ENCODE measurements around the gene TMC7.
"Not testable (repeated sequence)": the region's sequence is repeated elsewhere in the genome, so short reads cannot be mapped to it uniquely, and the experiment has no call there.

TMC7 gene

DNA sequence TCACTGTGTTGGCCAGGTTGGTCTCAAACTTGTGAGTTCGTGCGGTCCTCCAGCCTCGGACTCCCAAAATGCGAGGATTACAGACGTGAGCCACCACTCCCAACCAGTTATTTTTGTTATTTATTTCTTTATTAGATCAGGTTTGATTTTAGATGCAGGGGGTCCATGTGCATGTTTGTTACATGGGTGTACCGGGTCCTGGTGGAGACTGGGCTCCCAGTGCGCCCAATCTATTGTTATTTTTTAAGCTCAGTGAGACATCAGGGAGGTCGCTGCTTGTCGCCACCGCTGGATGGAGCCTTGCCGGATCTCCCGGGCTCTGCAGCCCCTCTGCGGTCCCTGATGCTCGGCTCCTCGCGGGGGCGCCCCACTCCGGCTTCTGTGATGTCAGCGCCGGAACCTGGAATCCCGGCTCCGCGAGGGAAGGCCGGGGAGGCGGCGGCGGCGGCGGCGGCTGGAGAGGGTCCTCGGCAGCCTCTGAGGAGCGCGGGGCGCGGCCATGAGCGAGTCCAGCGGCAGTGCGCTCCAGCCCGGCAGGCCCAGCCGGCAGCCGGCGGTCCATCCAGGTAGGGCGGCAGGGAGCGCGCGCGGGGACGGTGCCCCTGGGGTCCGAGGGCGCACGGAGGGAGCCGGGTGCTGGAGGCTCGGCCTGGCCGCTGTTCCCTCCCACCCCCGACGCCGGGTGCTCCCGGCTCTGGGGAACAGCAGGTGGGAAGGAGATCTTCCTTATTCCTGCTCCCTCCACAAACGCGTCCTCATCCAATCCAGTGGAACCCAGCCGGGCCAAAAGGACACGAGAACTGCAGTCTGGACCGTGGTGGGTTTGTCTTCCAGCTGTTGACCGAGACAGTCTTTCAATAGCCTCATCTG, at the start of gene TMC7:
Gene TMC7, plus strand, starts transcription at position 370 of the 870 bp plus-strand sequence. Its CDS starts 130 bp downstream, at position 500.
- DNase-seq = peak; percentile 89

DNA sequence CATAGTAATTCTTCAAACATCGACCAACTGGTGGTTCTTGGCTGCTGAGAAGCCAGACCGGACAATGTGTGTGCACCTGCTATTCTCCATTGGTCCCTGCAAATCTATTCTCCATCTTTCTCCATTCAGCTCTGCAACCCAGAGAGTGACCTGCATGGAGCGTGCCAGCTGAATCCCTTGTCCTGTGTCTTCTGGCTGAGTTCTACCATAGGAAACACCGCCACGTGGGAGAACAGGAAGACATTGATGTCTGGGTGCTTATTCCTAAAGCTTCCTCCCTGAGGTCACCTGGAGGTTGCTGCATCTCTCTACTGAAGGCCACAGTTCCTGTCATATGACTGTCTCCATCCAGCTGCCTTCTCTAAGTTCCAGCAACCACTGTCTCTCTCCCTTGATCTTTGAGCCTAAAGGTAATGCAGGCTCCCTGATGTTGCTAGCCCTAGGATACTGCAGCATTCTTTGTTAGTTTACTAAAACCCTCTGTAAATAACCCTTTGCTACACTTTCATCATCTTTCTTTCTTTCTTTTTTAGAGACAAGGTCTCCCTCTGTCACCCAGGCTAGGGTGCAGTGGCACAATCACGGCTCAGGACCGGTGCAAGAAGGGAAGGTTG, 46.9 kb upstream of the TMC7 start:
- DNase-seq = no peak

DNA sequence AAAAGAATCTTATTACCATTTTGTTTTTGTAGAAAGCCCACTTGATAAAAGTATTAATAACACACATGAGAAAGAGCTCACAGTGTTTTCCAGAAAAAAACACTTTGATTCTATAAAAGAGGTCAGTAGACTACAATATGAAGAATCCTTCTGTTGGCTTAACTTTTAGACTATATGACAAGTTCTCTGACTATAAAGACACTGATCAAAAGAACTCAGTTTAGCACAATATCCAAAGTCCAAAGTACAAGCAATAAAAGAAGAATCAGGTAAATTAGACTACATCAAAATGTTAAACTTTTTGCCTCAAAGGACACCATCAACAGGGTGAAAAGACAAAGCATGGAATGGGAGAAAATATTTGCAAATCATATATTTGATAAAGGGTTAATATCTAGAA, 46.3 kb upstream of the TMC7 start:
- DNase-seq = no peak

DNA sequence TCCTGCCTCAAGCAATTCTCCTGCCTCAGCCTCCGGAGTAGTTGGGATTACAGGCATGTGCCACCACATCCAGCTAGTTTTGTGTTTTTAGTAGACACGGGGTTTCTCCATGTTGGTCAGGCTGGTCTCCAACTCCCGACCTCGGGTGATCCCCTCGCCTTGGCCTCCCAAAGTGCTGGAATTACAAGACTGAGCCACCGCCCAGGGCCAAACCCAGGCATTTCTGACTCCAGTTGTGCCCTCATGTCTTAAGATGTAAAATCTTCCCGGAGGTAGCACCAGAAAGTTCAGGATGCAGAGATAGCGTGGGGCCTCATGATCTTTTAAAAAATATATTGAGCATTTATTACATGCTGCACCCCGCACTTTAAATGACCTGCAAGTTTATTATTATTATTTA, 44.7 kb upstream of the TMC7 start:
- DNase-seq = no peak

DNA sequence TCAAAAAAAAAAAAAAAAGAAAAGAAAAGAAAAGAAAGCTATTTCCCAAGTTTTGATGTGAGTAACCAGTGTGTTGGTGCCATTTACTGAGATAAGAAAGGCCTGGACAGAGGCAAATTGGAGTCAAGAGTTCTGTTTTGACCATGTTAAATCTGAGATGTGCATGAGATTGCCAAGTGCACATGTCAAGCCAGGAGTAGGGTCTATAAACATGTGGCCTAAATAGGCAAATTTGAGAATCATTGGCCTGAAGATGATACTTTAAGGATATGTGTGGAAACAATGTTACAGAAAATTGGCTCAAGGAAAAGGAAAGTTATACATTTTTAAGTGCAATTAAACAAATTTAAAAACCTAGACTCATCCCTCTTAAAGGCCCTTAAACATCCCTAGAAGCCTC, 42.3 kb upstream of the TMC7 start:
- DNase-seq = no peak

DNA sequence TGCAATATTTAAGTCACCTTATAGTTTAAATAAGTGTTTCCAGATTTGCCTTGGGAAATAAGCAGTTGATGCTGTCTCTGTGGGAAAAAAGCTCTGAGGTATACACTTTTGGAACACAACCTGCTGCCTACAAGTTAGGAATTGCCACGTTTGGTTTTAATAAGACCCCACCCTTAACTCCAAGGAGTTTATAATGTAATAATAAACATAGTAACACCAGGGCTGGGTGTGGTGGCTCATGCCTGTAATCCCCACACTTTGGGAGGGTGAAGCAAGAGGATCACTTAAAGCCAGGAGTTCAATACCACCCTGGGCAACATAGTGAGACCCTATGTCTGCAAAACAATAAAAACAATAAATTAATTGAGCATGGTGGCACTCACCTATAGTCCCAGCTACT, 41.7 kb upstream of the TMC7 start:
- no peak for DNase-seq

DNA sequence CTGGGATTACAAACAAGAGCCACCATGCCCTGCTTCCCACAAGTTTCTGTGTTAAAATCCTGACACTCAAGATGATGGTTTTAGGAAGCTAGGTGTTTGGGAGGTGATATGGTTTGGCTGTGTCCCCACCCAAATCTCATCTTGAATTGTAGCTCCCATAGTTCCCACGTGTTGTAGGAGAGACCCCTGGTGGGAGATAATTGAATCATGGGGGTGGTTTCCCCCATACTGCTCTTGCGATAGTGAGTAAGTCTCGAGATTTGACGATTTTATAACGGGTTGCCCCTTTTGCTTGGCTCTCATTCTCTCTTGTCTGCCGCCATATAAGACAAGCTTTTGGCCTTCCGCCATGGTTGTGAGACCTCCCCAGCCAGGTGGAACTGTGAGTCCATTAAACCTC, 40.3 kb upstream of the TMC7 start:
- DNase-seq = no peak

DNA sequence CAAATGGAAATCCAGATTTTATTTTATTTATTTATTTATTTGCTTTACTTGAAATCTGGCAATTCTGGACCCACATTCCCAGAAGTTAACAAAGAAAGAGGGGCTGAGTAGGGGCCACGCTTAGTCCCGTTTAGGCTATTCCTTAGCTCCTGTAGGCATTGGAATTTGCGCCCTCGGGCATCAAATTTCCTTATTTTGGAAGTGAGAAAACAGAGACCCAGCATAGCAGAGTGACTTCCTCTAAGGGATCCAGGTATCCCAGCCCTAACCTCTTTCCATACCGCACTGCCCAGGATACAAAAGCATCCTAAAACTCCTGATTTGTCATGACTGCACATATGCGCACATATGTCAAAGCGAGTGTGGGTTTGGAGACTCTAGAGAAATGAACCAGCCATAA, 38.5 kb upstream of the TMC7 start:
- DNase-seq = no peak

DNA sequence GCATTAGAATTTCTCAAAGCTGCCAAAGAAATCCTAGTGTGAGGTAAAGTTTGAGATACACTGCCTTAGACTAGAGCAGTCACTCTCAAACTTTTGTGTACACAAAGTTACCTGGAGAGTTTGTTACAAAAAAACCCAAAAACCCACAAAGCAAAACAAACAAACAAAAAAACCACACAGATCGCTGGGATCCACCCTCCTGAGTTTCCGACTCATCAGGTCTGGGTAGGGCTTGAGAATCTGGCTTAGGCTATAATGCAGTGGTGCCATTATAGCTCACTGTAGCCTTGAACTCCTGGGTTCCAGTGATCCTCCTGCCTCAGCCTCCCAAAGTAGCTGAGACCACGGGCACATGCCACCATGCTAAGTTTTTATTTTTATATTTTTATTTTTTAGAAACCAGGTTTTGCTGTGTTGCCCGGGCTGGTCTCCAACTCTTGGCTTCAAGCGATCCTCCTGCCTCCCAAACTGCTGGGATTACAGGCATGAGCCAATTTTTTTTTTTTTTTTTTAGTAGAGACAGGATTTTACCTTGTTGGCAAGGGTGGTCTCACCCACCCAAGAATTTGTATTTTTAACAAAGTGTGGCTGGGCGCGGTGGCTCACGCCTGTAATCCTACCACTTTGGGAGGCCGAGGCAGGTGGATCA, 35.2 kb upstream of the TMC7 start:
- DNase-seq = no peak

DNA sequence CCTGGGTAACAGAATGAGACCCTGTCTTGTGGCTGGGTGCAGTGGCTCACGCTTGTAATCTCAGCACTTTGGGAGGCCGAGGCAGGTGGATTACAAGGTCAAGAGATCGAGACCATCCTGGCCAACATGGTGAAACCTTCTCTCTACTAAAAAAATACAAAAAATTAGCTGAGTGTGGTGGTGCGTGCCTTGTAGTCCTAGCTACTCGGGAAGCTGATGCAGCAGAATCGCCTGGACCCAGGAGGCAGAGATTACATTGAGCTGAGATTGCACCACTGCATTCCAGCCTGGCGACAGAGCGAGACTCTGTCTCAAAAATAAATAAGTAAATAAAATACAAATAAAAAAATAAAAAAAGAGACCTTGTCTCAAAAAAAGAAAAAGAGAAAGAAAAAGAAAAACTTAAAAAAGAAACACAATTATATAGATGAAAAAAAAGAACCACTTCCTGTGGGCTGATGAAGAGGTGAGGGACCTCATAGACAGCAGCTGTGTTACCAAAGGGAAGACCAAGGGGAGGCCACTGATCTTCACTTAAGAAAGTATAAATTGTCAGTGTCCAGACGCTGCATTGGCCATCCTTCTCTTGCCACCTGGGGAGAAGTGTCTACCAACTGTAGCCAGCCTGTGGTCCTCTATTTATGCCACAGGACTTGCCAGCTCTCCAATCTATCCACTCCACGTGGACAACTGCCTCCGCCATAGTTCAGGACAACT, 33.1 kb upstream of the TMC7 start:
- no peak for DNase-seq

DNA sequence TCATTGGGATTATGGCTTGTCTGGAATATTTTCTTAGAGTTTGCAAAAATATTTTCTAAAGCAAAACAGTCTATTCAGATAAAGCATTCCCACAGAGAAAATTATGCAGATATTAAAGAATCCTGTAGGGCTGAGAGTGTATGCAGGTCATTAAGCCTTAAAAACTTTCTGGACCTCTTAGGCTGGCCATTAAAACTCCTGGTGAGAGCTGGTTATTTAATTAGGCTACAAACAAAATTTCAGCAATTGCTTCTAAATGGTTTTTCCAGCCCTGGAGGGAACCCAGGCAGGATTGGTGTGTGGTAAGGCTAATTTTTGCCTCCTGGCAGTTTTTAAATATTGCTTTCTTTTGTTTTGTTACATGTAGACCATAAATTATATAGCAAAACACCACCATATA, 30.2 kb upstream of the TMC7 start:
- DNase-seq = no peak

DNA sequence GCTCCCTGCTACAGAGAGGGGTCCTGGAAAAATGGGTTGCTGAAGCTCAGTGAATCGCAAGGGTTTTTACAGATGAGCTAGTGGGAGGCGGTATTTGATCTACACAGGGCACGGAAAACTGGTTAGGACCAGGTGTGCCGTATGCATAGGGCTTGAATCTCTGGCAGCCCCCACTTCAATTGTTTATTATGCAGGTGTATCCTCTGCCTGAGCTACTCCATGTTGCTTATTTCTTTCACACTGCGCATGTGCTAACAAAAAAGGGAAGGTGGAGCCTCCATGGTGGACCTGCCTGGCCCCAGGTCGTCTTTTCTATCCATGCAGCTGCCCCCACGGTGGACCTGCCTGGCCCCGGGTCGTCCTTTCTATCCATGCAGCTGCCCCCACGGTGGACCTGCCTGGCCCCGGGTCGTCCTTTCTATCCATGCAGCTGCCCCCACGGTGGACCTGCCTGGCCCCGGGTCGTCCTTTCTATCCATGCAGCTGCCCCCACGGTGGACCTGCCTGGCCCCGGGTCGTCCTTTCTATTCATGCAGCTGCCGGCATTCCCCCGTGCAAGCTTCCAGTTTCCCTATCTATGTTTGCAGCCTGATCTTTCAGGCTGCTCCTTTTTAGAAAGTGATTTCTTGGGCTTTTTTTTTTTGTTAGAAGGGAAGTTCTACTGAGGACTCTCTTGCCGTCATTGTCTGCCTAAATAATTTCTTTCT, 27.7 kb upstream of the TMC7 start:
- DNase-seq = not testable (repeated sequence)

DNA sequence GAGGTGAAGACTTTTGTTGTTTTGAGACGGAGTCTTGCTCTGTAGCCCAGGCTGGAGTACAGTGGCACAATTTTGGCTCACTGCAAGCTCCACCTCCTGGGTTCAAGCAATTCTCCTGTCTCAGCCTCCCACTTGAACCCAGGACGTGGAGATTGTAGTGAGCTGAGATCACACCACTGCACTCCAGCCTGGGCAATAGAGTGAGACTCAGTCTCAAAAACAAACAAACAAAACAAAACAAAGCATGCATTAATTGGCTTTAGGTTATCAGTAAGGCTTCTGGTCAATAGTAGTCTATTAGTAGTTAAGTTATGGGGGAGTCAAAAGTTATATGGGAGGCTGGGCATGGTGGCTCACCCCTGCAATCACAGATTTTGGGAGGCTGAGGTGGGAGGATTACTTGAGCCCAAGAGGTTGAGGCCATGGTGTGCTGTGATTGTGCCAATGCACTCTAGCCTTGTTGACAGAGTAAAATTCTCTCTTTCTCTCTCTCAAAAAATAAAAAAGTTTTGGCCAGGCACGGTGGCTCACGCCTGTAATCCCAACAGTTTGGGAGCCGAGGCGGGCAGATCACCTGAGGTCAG, 27.0 kb upstream of the TMC7 start:
- not testable (repeated sequence) for DNase-seq

DNA sequence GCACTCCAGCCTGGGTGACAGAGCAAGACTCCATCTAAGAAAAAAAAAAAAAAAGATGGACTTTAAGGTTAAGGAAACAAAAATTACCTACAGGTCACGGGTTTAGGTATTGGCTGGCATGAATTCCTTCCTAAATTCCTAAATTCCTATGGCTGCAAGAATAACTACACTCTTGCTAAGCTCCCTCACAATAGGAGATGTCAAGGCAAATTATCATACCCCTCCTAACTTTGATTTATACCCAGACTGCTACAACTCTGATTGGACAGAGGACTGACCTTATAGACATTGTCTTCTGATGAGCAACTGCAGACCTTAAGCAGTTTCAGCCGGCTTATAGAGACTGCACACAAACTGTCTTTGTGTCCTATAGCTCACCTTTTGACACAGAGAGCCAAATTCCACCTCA, 25.1 kb upstream of the TMC7 start:
- DNase-seq = no peak

DNA sequence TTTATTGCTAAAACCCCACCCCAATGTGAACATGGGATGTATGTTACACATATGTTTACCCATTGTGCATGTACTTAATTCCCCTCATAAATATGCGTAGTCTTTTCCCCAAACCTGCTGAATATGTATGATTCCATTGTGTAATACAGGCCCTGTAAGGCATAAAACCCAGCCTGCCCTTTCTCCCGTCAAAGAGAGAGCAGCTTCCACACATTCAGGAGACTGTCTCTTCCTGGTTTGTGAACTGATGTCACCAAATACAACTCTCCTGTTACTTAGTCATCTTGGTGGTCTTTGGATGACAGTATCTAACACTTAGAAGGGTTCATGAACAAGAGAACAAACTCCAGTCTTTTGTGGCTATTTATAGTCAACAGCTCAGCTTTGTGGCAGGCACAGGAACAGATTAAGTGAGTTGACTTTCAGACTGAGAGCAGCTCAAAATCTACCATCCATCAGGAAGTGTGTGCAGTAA, 24.7 kb upstream of the TMC7 start:
- DNase-seq = no peak

DNA sequence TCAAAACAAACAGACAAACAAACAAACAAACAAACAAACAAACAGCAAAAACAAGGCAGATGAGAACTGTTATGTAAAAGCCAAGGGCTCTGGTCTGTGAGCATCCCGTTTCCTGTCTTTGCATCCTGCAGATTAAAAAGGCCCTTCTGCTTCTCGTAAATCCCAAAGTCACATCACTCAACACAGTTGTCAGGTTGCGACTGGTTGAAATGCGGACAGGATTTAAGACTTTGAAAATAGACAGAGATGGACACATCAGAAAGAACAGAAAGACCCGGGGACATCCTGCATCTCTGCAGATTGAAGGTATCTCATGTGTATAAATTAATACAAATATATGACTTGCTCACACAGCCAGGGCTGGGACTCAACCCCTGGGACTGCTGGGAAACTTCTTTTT, 18.2 kb upstream of the TMC7 start:
- no peak for DNase-seq

DNA sequence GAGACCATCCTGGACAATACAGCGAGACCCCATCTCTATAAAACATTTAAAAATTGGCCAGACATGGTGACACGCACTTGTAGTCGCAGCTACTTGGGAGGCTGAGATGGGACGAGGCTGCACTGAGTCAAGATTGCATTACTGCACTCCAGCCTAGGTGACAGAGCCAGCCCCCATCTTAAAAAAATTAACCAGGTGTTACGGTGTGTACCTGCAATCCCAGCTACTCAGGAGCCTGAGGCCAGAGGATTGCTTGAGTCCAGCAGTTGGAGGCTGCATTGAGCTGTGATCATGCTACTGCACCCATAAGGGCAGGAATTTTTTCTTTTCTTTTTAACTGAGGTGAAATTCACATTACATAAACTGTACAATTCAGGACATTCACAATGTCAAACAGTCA, 16.9 kb upstream of the TMC7 start:
- DNase-seq = no peak

DNA sequence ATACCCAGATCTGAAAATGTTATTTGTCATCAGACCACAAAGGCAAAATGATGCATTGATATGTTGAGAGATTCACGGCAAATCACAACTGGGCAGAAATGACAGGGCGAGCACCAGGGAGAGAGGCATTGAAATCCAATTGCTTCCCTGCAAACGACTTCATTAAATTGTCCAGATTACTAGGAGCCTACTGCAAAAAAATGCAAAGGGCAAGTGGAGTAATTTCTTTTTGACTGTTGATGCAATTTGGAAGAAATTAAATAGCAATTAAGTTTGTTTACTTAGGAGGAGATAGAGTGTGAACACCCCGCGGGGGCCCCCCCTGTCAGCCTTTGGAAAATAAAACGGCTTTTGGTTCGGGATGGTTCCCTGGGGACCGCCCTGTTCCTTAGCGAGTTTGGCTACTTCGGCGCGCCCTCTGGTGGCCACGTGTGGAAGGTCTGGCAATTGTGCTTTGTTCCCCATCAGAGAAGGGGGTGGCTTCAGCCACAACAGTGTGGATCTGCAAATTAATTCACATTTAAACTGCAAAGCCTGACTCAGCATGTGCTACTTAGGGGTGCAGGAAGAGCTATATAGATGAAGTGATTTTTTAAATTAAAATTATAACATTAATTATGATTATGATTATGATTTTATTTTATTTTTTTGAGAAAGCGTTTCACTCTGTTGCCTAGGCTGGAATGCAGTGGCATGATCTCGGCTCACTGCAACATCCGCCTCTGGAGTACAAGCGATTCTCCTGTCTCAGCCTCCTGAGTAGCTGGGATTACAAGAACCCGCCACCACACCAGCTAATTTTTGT, 14.5 kb upstream of the TMC7 start:
- peak; percentile 79 for DNase-seq

DNA sequence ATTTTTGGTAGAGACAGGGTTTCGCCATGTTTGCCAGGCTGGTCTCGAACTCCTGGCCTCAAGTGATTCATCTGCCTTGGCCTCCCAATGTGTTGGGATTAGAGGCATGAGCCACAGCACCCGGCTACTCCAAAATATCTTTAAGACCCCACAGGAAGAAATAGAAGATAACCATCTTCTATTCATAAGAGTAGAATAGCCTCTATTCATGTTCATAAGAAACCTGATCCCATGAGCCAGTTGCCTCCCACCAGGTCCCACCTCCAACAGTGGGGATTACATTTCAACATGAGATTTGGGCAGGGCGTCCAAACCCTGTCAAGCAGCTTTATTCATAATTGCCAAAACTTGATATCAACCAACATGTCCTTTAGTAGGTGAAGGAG, 13.9 kb upstream of the TMC7 start:
- no peak for DNase-seq

DNA sequence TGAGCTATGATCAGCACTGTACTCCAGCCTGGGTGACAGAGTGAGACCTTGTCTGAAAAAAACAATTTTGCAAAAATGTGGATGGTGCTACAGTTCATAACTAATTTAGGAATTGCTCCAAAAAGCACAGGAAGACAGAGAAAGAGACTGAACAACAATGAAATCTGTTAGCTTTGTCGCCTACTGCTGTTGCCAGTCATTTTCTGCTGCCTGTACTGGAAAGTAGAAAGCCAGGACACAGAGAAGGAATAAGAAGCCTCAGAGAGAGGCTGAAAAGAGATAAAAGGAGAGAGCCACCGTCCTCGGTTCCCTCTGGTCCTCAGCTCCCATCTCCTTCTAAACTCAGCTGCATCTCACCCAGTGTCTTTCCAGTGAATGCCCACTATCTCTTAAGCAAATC, 8.6 kb upstream of the TMC7 start:
- DNase-seq = no peak

DNA sequence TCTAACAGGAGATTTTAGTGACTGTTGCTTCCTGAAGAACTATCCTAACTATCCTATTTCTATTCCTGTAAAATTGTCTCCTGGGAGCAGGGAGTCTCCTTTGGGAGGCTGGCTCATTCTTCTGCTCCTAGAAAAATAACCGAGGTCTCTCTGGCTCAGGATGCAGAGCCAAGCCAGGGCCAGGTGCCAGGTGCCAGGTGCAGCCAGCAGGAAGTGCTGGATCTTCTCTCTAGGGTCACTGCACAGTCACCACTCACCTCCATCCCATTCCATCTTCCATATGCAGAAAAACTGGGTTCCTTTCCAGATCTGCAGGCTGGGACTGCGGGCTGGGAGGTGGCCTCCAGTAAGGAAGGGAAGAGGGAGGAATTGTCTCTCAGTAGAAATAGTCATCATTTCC, 3.8 kb upstream of the TMC7 start:
- no peak for DNase-seq

All from right hindlimb (tissue), 1 donor.